Thyroid gland (tissue), 4 donors: ENCODE data around the gene AKAP12.
"Not testable (repeated sequence)": the region's sequence is repeated elsewhere in the genome, so short reads cannot be mapped to it uniquely, and the experiment has no call there.

Experiments
- CTCF ChIP-seq, 6 experiments: fragments of 200-600 bp in 3 of 6; fragments of 450-650 bp in 3 of 6; sonication (generic) in 3 of 6; IDR thresholded peaks; one replicate each; pipeline ENCODE4 v1.5.1; 2016 to 2019; ENCODE audit warnings: antibody characterized with exemption in 6 of 6, mild to moderate bottlenecking in 2 of 6, inconsistent platforms in 1 of 6, moderate library complexity in 1 of 6
- POLR2A ChIP-seq, 2 donors: fragments of 450-650 bp; IDR thresholded peaks; one replicate each; pipeline ENCODE4 v1.6.1; 2017; ENCODE audit warnings: antibody characterized with exemption in 2 of 2, mild to moderate bottlenecking in 2 of 2, moderate library complexity in 1 of 2

- not testable (repeated sequence) for TF ChIP-seq POLR2A, CTCF (IDR thresholded peaks at IDR 0.05)
These were observed 103.0 kb downstream of the AKAP12 start for GRCh38 chr6:151342750-151343149.
